GM04504 (cell line): ENCODE data around the gene NAIP.
"Not testable (repeated sequence)": the region's sequence is repeated elsewhere in the genome, so short reads cannot be mapped to it uniquely, and the experiment has no call there.

Experiments
- DNase-seq: peaks from one replicate; pipeline ENCODE4 v3.0.0-alpha.2; 2012; ENCODE audit warnings: low read depth

The NAIP gene, protein sequence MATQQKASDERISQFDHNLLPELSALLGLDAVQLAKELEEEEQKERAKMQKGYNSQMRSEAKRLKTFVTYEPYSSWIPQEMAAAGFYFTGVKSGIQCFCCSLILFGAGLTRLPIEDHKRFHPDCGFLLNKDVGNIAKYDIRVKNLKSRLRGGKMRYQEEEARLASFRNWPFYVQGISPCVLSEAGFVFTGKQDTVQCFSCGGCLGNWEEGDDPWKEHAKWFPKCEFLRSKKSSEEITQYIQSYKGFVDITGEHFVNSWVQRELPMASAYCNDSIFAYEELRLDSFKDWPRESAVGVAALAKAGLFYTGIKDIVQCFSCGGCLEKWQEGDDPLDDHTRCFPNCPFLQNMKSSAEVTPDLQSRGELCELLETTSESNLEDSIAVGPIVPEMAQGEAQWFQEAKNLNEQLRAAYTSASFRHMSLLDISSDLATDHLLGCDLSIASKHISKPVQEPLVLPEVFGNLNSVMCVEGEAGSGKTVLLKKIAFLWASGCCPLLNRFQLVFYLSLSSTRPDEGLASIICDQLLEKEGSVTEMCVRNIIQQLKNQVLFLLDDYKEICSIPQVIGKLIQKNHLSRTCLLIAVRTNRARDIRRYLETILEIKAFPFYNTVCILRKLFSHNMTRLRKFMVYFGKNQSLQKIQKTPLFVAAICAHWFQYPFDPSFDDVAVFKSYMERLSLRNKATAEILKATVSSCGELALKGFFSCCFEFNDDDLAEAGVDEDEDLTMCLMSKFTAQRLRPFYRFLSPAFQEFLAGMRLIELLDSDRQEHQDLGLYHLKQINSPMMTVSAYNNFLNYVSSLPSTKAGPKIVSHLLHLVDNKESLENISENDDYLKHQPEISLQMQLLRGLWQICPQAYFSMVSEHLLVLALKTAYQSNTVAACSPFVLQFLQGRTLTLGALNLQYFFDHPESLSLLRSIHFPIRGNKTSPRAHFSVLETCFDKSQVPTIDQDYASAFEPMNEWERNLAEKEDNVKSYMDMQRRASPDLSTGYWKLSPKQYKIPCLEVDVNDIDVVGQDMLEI (N-terminal part only)

DNA sequence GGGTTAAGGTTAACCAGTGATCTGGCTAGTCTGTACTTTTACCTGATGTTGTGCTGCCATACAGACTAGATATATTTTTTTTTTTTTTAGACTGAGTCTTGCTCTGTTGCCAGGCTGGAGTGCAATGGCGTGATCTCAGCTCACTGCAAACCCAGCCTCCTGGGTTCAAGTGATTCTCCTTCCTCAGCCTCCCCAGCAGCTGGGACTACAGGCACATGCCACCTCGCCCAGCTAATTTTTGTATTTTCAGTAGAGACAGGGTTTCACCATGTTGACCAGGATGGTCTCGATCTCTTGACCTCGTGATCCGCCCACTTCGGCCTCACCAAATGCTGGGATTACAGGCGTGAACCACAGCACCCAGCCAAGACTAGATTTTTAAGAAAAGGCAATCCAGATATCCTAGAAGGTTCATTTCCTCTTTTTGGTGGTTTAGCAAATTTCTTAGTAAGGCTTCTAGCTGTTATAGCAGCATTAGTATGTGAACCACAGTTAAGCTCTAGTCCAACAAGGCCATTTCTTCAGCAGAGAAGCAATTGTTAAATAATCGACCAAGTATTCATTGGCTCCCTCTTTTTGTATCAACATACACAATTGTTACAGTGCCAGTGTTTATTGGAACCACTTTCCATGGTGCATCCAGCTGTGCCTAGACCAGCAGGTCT lies at the start of gene NAIP:
NAIP (minus strand) TSS at position 51 of the 665 bp plus-strand sequence. CDS start 12,424 bp downstream, outside the sequence.
- DNase-seq, result not testable (repeated sequence)

DNA sequence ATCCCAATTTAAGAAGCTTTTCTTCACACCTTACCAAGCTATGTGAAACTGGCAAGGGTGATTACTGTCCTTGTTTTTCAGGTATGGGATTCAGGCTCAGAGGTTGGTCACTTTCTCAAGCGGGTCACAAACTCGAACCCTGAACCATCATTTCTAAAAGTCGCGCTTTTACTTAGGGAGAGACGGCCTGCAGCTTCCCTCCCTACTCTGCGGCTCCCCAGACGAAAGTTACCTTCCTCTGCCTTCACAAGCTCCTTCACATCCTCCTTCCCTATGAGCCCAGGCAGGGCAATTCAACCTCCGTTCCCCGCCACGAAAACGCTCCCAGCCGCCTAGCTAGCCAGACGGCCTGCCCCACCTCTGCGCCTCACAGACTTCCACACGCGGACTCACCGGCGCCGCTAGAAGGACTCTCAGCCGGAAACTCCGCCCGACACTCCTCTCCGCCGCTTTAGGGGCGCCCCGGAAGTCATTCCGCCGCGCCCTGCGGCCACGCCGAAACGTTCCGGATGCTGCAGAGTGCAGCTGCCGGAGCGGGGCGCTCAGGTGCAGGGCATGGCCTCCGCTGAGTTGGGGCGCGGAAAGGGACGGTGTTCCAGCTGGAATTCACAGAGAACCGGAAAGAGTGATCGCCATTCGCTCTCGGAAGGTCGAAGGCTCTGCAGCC lies 42.3 kb upstream of the NAIP start, which contains the start of gene GTF2H2:
GTF2H2 (minus strand) TSS at position 415 of the 667 bp plus-strand sequence. CDS start 4,913 bp downstream, outside the sequence.
- not testable (repeated sequence) for DNase-seq

DNA sequence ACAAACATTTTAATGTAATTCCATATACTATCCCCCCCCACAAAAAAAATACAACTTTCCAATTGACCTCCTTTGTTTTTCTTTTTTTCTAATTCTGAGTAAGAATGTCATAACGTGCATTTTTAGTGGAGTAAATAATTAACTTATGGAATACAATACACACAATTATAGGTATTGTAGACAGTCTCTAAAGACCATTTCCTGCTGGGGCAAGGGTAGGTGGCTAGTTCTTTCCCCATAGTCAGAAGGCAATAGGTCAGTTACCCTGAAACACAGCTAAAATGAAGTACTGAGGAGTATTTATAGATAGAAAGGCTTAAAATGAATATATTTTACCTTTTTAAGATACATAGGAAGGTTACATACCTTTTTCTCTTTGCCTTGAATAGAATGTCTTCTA lies 36.2 kb upstream of the NAIP start:
- not testable (repeated sequence) for DNase-seq

DNA sequence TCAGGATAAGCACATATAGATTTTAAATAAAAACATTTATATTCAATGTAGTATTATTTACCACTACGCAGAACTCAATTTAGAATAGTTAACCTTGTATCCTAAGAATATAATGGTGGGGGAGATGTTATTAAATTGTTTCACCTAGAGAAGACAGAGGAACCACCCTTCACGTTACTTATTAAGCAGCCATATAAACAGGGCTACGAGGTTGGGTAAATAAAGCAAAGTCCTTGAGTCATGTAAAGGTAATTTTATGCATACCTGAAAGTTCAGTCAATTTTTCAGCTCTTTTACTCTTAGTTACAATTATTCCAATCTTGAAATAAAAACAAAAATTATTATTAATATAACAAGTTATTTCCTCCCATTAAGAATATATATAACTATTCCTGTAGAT lies 34.3 kb upstream of the NAIP start:
- not testable (repeated sequence) for DNase-seq

DNA sequence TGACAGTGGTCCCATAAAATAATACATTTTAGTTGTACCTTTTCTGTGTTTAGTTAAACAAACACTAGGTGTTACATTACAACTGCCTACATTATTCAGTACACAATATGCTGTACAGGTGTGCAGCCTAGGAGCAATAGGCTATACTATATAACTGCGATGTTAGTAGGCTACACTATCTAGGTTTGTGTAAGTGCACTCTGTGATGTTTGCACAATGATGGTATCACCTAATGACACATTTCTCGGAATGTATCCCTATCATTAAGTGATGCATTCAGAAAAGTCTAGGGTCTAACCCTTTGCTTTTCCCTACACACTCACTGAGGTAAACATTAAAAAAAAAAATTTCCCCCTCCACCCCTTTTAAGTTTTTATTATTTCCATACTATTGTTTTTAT lies 19.7 kb upstream of the NAIP start:
- DNase-seq, result not testable (repeated sequence)

DNA sequence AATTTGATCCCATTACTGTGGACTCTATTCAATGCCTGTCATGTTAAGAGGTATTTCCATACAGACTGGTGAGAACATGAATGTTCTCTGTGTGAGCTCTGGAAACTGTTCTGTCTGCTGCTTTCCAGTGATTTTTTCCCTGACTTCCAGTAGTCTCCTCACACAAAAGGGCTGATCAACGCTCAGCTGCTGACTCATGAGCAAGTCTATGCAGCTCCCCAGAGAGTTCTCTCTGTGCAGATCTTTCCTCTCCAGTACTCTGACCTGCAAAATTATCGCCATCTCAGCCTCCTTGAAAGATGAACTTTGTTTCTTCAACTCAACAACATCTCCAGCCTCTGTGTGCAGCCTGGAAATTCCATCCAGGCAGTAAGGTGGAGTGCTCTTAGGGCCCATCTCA lies 19.0 kb upstream of the NAIP start:
- DNase-seq, result not testable (repeated sequence)

DNA sequence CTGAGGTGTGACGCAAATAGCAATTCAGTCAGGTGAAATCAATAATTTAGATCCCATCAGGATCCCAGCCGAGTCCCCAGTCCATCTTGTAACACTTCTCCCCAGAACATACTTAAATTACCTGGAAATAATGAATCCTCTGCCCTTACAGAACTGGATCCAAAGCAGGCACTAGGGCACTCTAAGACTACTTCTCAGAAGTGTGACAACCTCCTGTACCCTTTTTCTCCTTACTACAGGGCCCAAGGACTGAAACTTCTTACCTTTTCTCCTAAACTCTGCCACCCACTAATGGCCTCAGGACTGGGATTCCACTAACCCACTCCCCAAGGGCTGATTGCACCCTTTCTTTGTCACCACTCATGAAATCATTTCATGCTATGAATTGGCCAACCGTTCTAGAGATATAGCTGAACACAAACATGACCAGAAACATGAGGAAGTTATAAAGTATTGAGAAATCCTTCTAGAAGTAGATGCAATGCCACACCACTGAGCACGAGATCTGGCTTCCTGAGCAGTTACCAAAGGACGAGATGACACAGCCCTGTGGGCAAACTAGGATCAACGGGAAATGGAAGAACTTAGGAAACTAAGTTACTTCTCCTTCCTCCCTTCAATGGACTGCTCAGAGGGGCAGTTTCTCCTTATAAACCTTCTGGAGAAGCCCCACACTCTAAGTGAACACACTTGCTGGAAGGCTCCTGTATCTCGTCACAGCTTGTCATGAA lies 6.1 kb upstream of the NAIP start:
- not testable (repeated sequence) for DNase-seq

DNA sequence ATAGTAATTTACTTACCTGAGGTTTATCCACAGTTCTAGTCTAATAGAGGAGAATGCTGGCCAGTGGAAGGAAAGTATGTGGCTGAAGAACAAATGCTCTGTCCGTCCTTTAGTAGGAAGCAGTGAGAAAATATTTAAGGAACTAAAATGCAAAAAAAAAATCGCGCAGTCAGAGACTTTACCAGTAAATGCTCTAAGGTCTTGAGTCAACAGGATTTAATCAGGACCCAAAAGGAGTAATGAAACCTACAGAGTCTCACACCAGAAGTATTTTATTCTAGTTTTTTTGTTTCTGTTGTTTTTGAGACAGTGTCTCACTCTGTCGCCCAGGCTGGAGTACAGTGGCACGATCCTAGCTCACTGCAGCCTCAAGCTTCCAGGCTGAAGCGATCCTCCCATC lies 4.5 kb downstream of the NAIP start:
- not testable (repeated sequence) for DNase-seq

DNA sequence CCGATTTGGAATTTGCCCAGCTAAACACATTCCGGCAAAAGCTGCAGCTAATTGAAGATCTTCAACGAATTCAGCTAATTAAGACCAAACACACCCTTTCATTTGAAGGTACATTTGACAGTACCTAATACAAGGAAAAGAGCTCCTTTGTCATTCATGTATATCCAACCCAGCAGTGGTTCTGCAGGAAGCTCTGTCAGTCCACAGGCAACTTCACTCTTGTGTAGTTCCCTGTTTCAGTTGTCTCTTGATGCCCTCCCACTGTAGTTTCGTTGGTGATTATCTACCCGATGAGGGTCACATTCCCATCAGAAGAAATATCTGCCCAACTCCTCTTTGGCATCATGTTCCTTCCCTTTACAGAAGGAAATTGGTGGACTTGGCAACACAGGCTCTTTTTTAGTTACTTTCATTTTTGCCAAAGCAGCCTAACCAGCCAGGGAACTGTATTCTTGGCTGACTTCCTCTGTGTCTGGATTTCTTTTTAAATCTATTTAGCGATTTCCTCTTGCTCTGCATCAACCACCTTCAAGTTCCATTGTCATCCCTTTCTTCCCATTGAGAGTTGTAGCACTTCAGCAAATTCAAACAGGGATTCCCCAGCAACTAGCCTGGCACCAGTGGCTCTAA lies 6.6 kb downstream of the NAIP start:
- DNase-seq, result not testable (repeated sequence)

DNA sequence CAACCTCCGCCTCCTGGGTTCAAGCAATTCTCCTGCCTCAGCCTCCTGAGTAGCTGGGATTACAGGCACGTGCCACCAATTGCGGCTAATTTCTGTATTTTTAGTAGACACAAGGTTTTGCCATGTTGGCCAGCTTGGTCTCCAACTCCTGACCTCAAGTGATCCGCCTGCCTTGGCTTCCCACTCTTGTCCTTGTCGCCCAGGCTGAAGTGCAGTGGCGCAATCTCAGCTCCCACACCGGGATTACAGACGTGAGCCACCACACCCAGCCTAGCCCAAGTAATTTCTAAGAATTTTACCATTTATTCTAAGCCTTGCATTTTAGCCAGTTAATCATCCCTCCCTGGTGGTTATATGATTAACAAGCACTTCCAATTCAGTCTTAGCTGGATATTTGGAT lies 11.0 kb downstream of the NAIP start:
- no peak for DNase-seq

DNA sequence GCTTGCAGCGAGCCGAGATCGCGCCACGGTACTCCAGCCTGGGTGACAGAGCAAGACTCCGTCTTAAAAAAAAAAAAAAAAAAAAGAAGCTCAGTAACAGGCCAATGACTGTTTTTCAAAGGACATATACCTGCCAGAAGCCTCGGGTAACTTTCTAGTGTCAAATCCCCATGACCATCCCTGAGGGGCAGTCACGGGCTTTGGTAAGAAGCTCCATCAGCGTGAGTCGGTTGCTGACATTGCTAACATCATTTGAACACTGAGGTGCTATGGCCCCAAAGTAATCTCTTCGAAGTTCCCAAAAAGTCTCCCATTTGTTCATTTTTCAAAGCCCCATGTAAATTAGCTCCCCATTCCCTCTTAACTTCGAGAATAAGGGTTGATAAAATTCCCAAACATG lies 11.6 kb downstream of the NAIP start:
- no peak for DNase-seq

DNA sequence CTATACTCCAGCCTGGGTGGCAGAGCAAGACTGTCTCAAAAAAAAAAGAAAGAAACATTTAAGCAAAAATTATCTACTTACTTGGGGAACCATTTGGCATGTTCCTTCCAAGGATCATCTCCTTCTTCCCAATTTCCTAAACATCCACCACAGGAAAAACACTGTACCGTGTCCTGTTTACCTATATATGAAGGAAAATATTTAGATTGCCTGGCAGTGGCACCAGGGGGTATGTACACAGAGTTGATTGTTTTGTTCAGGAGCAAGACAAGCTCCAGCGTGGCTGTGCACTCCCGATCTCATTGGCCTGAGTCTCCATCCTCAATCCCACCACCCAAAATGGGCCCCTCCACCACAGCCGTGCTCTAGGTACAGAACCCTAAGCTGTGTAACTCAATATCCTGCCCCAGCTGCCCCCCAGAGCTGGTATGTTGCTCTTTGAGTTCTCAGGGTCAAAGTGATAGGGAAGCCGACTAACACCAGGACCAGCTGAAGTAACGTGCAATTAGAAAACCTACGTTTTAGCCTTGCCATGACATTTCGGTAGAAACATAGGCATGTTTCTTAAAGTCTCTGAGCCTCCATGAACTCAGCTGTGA lies 13.8 kb downstream of the NAIP start:
- no peak for DNase-seq

DNA sequence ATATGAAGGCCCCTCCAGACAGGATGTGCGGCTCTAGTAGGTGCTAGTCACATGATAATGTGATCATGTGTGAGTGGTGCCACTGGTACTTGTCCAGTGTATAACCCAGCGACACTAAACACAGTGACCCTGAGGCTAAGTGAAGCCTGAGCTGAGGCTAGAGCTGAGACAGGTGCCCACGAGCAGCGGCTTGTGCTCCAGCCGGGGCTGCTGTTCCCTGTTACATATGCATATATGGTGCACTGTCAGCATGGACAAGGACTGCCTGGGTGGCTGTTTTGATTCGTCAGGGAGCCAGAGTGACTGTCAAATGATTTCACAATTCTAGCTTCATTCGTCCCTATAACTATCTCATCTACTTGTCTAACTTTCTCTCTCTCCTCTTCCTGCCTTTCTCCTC lies 18.2 kb downstream of the NAIP start:
- not testable (repeated sequence) for DNase-seq

DNA sequence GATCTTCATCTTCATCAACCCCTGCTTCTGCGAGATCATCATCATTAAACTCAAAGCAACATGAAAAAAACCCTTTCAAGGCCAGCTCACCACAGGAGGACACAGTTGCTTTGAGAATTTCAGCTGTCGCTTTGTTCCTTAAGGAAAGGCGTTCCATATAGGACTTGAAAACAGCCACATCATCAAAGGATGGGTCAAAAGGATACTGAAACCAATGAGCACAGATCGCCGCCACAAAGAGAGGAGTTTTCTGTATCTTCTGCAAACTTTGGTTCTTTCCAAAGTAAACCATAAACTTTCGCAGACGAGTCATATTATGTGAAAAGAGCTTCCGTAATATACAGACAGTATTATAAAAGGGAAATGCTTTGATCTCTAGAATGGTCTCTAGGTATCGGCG lies 40.3 kb downstream of the NAIP start:
- not testable (repeated sequence) for DNase-seq

DNA sequence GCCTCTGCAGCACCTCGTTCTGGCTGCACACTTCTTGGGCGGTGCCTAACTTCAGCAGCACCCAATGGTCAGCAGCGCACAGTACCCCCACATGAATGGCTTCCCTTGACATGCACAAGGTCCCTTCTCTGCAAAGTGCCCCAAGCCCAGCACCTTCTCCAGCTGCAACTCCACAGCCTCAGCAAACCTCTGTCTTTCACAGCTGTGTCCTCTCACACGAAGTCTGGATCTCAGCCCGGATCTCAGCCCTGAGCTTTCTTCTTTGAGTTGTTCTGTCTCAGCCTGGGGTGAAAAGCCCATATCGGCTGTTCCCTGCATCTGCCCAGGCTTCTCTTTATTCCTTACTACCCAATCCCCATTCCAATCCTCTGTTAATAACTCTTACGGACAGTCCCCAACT lies 57.9 kb downstream of the NAIP start:
- not testable (repeated sequence) for DNase-seq

DNA sequence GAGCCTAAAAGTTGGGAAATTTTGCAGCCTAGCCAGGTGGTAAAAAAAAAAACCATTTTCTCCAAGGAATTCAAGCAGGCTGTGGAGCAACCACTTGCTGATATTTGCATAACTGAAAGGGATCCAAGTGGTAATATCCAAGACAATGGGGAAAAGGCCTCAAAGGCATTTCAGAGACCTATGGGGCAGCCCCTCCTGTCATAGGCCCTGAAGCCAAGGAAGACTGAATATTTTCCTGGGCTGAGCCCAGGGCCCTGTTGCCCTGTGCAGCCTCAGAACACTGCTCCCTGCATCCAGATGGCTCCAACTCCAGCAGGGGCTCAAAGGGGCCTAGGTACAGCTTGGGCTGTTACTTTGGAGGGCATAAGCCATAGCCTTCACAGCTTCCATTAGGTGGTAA lies 60.6 kb downstream of the NAIP start:
- DNase-seq, result not testable (repeated sequence)

DNA sequence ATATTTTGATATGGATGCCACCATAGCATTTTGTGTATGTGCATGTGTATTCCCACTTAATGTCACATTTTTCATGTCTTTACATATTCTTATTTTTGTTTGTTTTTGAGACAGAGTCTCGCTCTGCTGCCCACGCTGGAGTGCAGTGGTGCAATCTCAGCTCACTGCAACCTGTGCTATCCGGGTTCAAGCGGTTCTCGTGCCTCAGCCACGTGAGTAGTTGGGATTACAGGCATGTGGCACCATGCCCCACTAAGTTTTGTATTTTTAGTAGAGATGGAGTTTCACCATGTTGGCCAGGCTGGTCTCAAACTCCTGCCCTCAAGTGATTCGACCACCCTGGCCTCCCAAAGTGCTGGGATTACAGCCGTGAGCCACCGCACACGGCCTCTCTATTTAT lies 72.1 kb downstream of the NAIP start:
- DNase-seq, result not testable (repeated sequence)

DNA sequence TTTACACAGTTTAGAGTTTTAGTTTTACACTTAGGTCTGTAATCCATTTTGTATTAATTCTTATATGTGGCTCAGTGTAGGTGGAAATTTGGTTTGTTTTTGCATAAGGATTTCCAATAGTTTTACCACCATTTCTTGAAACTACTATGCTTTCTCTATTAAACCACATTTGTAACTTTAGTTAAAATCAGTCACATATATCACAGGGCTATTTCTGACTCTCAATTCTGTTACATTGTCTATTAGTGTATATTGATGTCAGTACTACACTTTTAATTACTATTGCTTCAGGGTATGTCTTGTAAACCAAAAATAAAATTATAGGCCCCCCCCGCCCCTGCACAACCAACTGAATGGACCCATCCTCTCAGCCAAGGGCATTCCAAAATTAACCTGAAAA lies 92.6 kb downstream of the NAIP start:
- not testable (repeated sequence) for DNase-seq

DNA sequence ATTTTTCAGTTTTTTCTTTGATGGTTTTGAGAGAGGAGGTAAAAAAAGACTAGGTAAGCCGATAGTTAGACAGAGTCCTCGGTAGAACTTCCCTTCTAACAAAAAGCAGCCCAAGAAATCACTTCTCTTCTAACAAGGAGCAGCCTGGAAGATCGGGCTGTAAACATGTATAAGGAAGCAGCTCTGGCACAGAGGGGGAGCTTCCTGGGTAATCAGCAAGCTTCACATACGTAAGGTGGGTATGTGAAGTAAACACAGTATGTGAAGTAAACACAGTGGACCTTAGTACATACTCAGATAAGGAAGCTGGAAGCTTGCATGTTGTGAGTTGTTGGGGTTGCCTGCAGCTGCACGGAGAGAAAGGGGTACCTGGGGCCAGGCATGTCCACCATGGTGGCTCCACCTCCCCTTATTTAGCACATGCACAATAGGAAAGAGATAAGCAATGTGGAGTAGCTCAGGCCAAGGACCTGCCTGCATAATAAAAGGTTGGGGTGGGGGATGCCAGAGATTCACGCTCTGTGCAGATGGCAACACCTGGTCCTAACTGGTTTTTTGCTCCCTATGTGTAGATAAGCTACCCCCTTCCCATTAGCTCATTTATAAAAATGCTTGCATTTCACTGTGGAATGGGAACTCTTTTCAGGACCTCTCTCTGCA lies 93.3 kb downstream of the NAIP start:
- not testable (repeated sequence) for DNase-seq
